ENCODE data around the gene FGF4.

DNA sequence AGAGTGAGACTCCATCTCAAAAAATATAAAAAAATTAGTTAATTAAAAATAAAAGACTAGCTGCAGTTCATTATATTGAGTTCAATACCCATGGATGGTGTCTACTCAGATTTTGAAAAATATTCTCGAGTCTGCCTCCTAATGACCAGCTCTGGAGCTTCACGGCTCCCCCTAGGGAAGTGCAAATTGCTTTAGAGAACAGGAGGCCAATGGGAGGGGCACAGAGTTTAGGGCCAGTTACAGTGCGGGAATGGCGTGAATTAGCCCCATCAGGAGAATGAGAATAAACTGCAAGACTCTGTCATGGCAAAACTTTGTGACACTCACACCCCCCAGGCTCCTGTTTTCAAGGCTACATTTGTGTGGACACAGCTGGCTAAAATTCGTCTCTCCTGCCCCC is 4.6 kb downstream of the FGF4 start:
- TF ChIP-seq, protein P1, sequence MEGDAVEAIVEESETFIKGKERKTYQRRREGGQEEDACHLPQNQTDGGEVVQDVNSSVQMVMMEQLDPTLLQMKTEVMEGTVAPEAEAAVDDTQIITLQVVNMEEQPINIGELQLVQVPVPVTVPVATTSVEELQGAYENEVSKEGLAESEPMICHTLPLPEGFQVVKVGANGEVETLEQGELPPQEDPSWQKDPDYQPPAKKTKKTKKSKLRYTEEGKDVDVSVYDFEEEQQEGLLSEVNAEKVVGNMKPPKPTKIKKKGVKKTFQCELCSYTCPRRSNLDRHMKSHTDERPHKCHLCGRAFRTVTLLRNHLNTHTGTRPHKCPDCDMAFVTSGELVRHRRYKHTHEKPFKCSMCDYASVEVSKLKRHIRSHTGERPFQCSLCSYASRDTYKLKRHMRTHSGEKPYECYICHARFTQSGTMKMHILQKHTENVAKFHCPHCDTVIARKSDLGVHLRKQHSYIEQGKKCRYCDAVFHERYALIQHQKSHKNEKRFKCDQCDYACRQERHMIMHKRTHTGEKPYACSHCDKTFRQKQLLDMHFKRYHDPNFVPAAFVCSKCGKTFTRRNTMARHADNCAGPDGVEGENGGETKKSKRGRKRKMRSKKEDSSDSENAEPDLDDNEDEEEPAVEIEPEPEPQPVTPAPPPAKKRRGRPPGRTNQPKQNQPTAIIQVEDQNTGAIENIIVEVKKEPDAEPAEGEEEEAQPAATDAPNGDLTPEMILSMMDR (conservative IDR thresholded peaks at IDR 0.05; ENCODE audit: low read length), result no peak
- no peak for TF ChIP-seq EZH2phosphoT487 (IDR thresholded peaks at IDR 0.05; ENCODE audit: borderline replicate concordance, low read depth, low read length)
